OCI-LY7 (cell line): ENCODE results near the gene TMEM184B. TPM values are rescaled to one million over a fixed set of nuclear protein-coding genes. Genes with fewer than 3 reads are reported as not detected.

Experiments
- BruUV-seq: library from RNA; stranded (reverse); fragments of 400-500 nt; replicated peaks from 2 replicates; lab custom pipeline; 2021; lab: Mats Ljungman, UMichigan
- CTCF ChIA-PET: fragments of 300-600 bp; sonication (Branson Sonifier 250); formaldehyde crosslinking; loops from one replicate; lab custom pipeline; 2022; ENCODE audit warnings: antibody characterized with exemption; ENCODE audit not compliant: unreplicated experiment; lab: Charles Lee
- POLR2A ChIA-PET: fragments of 300-600 bp; sonication (Branson Sonifier 250); formaldehyde crosslinking; loops from one replicate; lab custom pipeline; 2022; ENCODE audit warnings: antibody characterized with exemption; lab: Charles Lee
- DNase-seq: peaks from one replicate; pipeline ENCODE4 v3.0.0-alpha.2; 2015; ENCODE audit warnings: low spot score
- H2AFZ ChIP-seq: fragments of 200-600 bp; sonication (generic), shearing (Covaris generic); 2 replicates; pipeline ENCODE4 v1.6.1; 2014; ENCODE audit warnings: mild to moderate bottlenecking, antibody characterized with exemption, low read length, moderate library complexity
- H3K27ac ChIP-seq: fragments of 200-600 bp; sonication (generic); 2 replicates; pipeline ENCODE4 v1.5.1; 2014; ENCODE audit warnings: mixed run types, low read depth, mild to moderate bottlenecking, moderate library complexity, low read length, inconsistent platforms; ENCODE audit not compliant: poor library complexity, severe bottlenecking
- H3K36me3 ChIP-seq: fragments of 200-600 bp; sonication (generic); 2 replicates; pipeline ENCODE4 v1.6.1; 2014; ENCODE audit warnings: mild to moderate bottlenecking, antibody characterized with exemption, low read length, moderate library complexity, mixed read lengths; ENCODE audit not compliant: insufficient read depth
- H3K4me1 ChIP-seq: fragments of 200-600 bp; sonication (generic); 2 replicates; pipeline ENCODE4 v1.5.1; 2014; ENCODE audit warnings: mild to moderate bottlenecking, low read length; ENCODE audit not compliant: insufficient read depth, poor library complexity, severe bottlenecking
- H3K4me2 ChIP-seq: fragments of 200-600 bp; sonication (generic); 2 replicates; pipeline ENCODE4 v1.6.1; 2014; ENCODE audit warnings: mild to moderate bottlenecking, low read length
- H3K4me3 ChIP-seq: fragments of 200-600 bp; sonication (generic); 2 replicates; pipeline ENCODE4 v1.5.1; 2014; ENCODE audit warnings: mild to moderate bottlenecking, low read depth, low read length; ENCODE audit not compliant: poor library complexity, severe bottlenecking
- H3K79me2 ChIP-seq: fragments of 200-600 bp; sonication (generic); 2 replicates; pipeline ENCODE4 v1.6.1; 2016; ENCODE audit warnings: low read depth, mild to moderate bottlenecking, low read length, moderate library complexity, mixed read lengths; ENCODE audit not compliant: insufficient read depth
- H3K9me2 ChIP-seq: fragments of 200-600 bp; sonication (generic); 2 replicates; pipeline ENCODE4 v1.6.1; 2016; ENCODE audit warnings: mild to moderate bottlenecking, low read length, mixed read lengths; ENCODE audit not compliant: insufficient read depth
- H3K9me3 ChIP-seq: fragments of 200-600 bp; sonication (generic); 2 replicates; pipeline ENCODE4 v1.6.1; 2014; ENCODE audit warnings: mild to moderate bottlenecking, mixed run types, low read length, mixed read lengths
- H4K20me1 ChIP-seq: fragments of 200-600 bp; sonication (generic); 2 replicates; pipeline ENCODE4 v1.6.1; 2014; ENCODE audit warnings: mild to moderate bottlenecking, antibody characterized with exemption, low read length, moderate library complexity, mixed read lengths; ENCODE audit not compliant: insufficient read depth
- EZH2phosphoT487 ChIP-seq: fragments of 200-600 bp; sonication (generic); IDR thresholded peaks from 2 replicates; pipeline ENCODE4 v1.6.1; 2018; ENCODE audit warnings: low read depth, borderline replicate concordance, mild to moderate bottlenecking, mixed run types, antibody characterized with exemption, low read length, moderate library complexity, mixed read lengths
- intact Hi-C: fragments of 100-400 bp; cut with micrococcal nuclease; formaldehyde crosslinking; loops from one replicate; pipeline ENCODE4 v1.10.0; 2022; ENCODE audit not compliant: unreplicated experiment
- total RNA-seq, 2 experiments: library from RNA; depleted of rRNA in 1 of 2; stranded (reverse); fragments of >200 nt in 1 of 2; shearing (Covaris generic) in 1 of 2; gene quantifications; 2 replicates each; pipeline ENCODE4 v1.2.3, GENCODE V29; 2014 to 2022
- TF ChIP-seq, protein P1 (sequence below): fragments of 200-600 bp; sonication (generic); conservative IDR thresholded peaks from 2 replicates; pipeline ENCODE4 v1.5.1; 2014; ENCODE audit warnings: mild to moderate bottlenecking, antibody characterized with exemption, low read length, moderate library complexity, mixed read lengths

Gene TMEM184B
- total RNA-seq, 2 experiments from 2014 or later = 19.1 to 50.2 TPM

- ChIA-PET CTCF (no interaction called here), POLR2A (no interaction called here)
- no peaks in the 10 kb centered on the region for H4K20me1 ChIP-seq
- no peaks in the 10 kb centered on the region for H3K9me3 ChIP-seq
- H3K36me3 ChIP-seq = peaks cover 33% of the 10 kb centered on the region; the same call in 1 of the 2 replicates
- H3K79me2 ChIP-seq = no peaks in the 10 kb centered on the region
- intact Hi-C loops = no loop called here
- DNase-seq = no peak
- H3K4me2 ChIP-seq = no peak overlapping the region
- no peak overlapping the region for H2AFZ ChIP-seq
- H3K9me2 ChIP-seq = no peaks in the 10 kb centered on the region
- no TSS peak for BruUV-seq
- no peak overlapping the region for H3K27ac ChIP-seq
- H3K4me1 ChIP-seq = peaks cover 9% of the 10 kb centered on the region
- H3K4me3 ChIP-seq = no peak overlapping the region
- no peak for TF ChIP-seq EZH2phosphoT487
- TF ChIP-seq, protein P1, sequence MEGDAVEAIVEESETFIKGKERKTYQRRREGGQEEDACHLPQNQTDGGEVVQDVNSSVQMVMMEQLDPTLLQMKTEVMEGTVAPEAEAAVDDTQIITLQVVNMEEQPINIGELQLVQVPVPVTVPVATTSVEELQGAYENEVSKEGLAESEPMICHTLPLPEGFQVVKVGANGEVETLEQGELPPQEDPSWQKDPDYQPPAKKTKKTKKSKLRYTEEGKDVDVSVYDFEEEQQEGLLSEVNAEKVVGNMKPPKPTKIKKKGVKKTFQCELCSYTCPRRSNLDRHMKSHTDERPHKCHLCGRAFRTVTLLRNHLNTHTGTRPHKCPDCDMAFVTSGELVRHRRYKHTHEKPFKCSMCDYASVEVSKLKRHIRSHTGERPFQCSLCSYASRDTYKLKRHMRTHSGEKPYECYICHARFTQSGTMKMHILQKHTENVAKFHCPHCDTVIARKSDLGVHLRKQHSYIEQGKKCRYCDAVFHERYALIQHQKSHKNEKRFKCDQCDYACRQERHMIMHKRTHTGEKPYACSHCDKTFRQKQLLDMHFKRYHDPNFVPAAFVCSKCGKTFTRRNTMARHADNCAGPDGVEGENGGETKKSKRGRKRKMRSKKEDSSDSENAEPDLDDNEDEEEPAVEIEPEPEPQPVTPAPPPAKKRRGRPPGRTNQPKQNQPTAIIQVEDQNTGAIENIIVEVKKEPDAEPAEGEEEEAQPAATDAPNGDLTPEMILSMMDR = no peak
Measured at GRCh38 chr22:38233427-38233826, 39.4 kb downstream of the TMEM184B start.

GRCh38 chr22:38232196-38232595 is 40.6 kb downstream of the TMEM184B start:
- H3K9me3 ChIP-seq = no peaks in the 10 kb centered on the region
- H4K20me1 ChIP-seq = no peaks in the 10 kb centered on the region
- intact Hi-C loops = no loop called here
- no peaks in the 10 kb centered on the region for H3K79me2 ChIP-seq
- H3K4me2 ChIP-seq = no peak overlapping the region
- ChIA-PET POLR2A (no interaction called here), CTCF (no interaction called here)
- TF ChIP-seq, protein P1 = no peak
- TF ChIP-seq EZH2phosphoT487 = no peak
- H3K36me3 ChIP-seq = peaks cover 40% of the 10 kb centered on the region; the same call in 1 of the 2 replicates
- DNase-seq = no peak
- no peak overlapping the region for H2AFZ ChIP-seq
- no peaks in the 10 kb centered on the region for H3K9me2 ChIP-seq
- BruUV-seq = no TSS peak
- no peak overlapping the region for H3K27ac ChIP-seq
- H3K4me3 ChIP-seq = no peak overlapping the region
- H3K4me1 ChIP-seq = peaks cover 9% of the 10 kb centered on the region

DNA sequence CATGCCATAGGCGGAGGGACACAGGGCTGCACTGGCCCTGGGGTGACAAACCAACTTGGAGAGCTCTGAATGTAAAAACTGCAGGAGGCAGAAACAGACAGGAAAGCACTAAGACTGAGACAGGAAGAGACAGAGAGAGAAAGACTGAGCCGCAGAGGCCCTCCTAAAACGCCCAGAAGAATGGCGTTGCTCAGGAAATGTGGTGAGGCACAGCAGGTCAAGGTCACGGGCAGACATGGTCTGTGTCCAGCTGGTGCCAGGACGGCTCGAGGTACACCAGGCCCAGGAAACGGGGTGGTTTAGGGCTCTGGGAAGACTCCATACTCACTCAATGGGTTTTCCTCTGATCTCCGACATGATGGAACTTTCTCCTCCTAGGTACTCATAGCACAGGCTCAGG is 41.9 kb downstream of the TMEM184B start:
- H3K9me2 ChIP-seq = no peaks in the 10 kb centered on the region
- H3K4me3 ChIP-seq = no peak overlapping the region
- H2AFZ ChIP-seq = no peak overlapping the region
- H4K20me1 ChIP-seq = no peaks in the 10 kb centered on the region
- POLR2A ChIA-PET = no interaction called here
- no peak for DNase-seq
- H3K79me2 ChIP-seq = no peaks in the 10 kb centered on the region
- no TSS peak for BruUV-seq
- CTCF ChIA-PET = no interaction called here
- peaks cover 37% of the 10 kb centered on the region; the same call in 1 of the 2 replicates for H3K36me3 ChIP-seq
- H3K4me1 ChIP-seq = peaks cover 9% of the 10 kb centered on the region
- intact Hi-C loops = no loop called here
- no peaks in the 10 kb centered on the region for H3K9me3 ChIP-seq
- no peak overlapping the region for H3K4me2 ChIP-seq
- no peak overlapping the region for H3K27ac ChIP-seq
- TF ChIP-seq EZH2phosphoT487 = no peak
- TF ChIP-seq, protein P1 = no peak
